GM12878 (cell line): ENCODE results near the gene COL18A1. TPM values are rescaled to one million over a fixed set of nuclear protein-coding genes. Genes with fewer than 3 reads are reported as not detected.
A peak's percentile ranks its signal among the peaks of the same experiment; 100 is the strongest.

Experiments used
- ATF7 ChIP-seq: fragments of 450-650 bp; IDR thresholded peaks from 2 replicates; pipeline ENCODE4 v1.6.1; 2016; ENCODE audit warnings: low read depth, mild to moderate bottlenecking
- CUX1 ChIP-seq: IDR thresholded peaks from 2 replicates; pipeline ENCODE4 v1.6.1; 2012; ENCODE audit warnings: improper control_type of control experiment, low read depth, low read length; ENCODE audit not compliant: insufficient replicate concordance
- E2F8 ChIP-seq: fragments of 450-650 bp; IDR thresholded peaks from 2 replicates; pipeline ENCODE4 v1.6.1; 2018; ENCODE audit warnings: mild to moderate bottlenecking, low read depth, moderate library complexity; ENCODE audit not compliant: partially characterized antibody
- EZH2 ChIP-seq: IDR thresholded peaks from 2 replicates; pipeline ENCODE4 v1.6.1; 2012; ENCODE audit warnings: low read depth, mild to moderate bottlenecking, control low read depth, inconsistent platforms, low read length, borderline replicate concordance; ENCODE audit not compliant: control insufficient read depth
- FOS ChIP-seq: IDR thresholded peaks from 3 replicates; pipeline ENCODE4 v1.6.1; 2011; ENCODE audit warnings: borderline replicate concordance; ENCODE audit not compliant: insufficient read length; ENCODE audit errors: extremely low read depth
- KLF5 ChIP-seq: fragments of 450-650 bp; IDR thresholded peaks from 2 replicates; pipeline ENCODE4 v1.6.1; 2014; ENCODE audit warnings: mild to moderate bottlenecking; ENCODE audit not compliant: partially characterized antibody
- MEF2A ChIP-seq: IDR thresholded peaks from 2 replicates; pipeline ENCODE4 v1.6.1; 2011; ENCODE audit warnings: low read depth, mild to moderate bottlenecking, low read length, moderate library complexity; ENCODE audit not compliant: insufficient read depth
- MEF2B ChIP-seq: fragments of 450-650 bp; IDR thresholded peaks from 2 replicates; pipeline ENCODE4 v1.6.1; 2018; ENCODE audit warnings: mild to moderate bottlenecking, moderate library complexity; ENCODE audit not compliant: partially characterized antibody, poor library complexity, severe bottlenecking
- POU2F2 ChIP-seq: IDR thresholded peaks from 3 replicates; pipeline ENCODE4 v1.6.1; 2011; ENCODE audit warnings: low read depth, mild to moderate bottlenecking, low read length, borderline replicate concordance
- RUNX3 ChIP-seq: IDR thresholded peaks from 2 replicates; pipeline ENCODE4 v1.6.1; 2012; ENCODE audit warnings: low read length, inconsistent platforms
- SMC3 ChIP-seq: IDR thresholded peaks from 2 replicates; pipeline ENCODE4 v1.6.1; 2011; ENCODE audit warnings: low read length, improper control_type of control experiment, borderline replicate concordance
- SPI1 ChIP-seq: IDR thresholded peaks from 2 replicates; pipeline ENCODE4 v1.6.1; 2011; ENCODE audit warnings: low read depth, mild to moderate bottlenecking, low read length, moderate library complexity, borderline replicate concordance; ENCODE audit not compliant: insufficient read depth
- STAT3 ChIP-seq: IDR thresholded peaks from 2 replicates; pipeline ENCODE4 v1.6.1; 2011; ENCODE audit warnings: low read depth, low read length, improper control_type of control experiment
- SUZ12 ChIP-seq: fragments of 200-600 bp; sonication (generic); IDR thresholded peaks from one replicate; pipeline ENCODE4 v1.6.1; 2018; ENCODE audit warnings: antibody characterized with exemption, mild to moderate bottlenecking; ENCODE audit not compliant: unreplicated experiment
- TCF7 ChIP-seq: IDR thresholded peaks from 2 replicates; pipeline ENCODE4 v1.6.1; 2014; ENCODE audit warnings: antibody characterized with exemption, borderline replicate concordance
- USF2 ChIP-seq: IDR thresholded peaks from 2 replicates; pipeline ENCODE4 v1.6.1; 2011; ENCODE audit warnings: low read depth, low read length, improper control_type of control experiment, borderline replicate concordance
- ZNF217 ChIP-seq: fragments of 450-650 bp; IDR thresholded peaks from 2 replicates; pipeline ENCODE4 v1.6.1; 2017; ENCODE audit warnings: antibody characterized with exemption, mild to moderate bottlenecking
- ZZZ3 ChIP-seq: IDR thresholded peaks from 2 replicates; pipeline ENCODE4 v1.6.1; 2011; ENCODE audit warnings: low read depth; ENCODE audit not compliant: control insufficient read depth, insufficient read length
- polyA plus RNA-seq, 11 experiments: library from polyadenylated mRNA; depleted of rRNA in 4 of 11; unstranded in 6 of 11; stranded (reverse) in 5 of 11; fragments of >200 nt; fragmentation: Nextera tagmentation in 4 of 11; fragmentation: Illumina TruSeq in 1 of 11; extraction: Ambion mirVana in 4 of 11; extraction: Trizol in 1 of 11; gene quantifications; 1 replicate in 1 of 11; 2 replicates in 10 of 11; pipeline versions ENCODE4 v1.2.1 to v1.2.3, GENCODE V29; 2011 to 2016; ENCODE audit warnings: inconsistent platforms in 2 of 11, missing spikeins in 2 of 11, low read depth in 1 of 11
- total RNA-seq, 4 experiments: library from RNA; depleted of rRNA in 3 of 4; stranded (reverse); fragments of >200 nt in 3 of 4; fragmentation: Illumina TruSeq in 1 of 4; extraction: Trizol in 1 of 4; gene quantifications; 2 replicates each; pipeline versions ENCODE4 v1.2.1 to v1.2.3, GENCODE V29; 2013 to 2021
- TF ChIP-seq, protein P1 (sequence below): IDR thresholded peaks from 2 replicates; pipeline ENCODE4 v1.6.1; 2012; ENCODE audit warnings: low read length, inconsistent platforms

The COL18A1 gene
- total and polyA plus RNA-seq, 10 of the 15 experiments (the other 5 are each of a cell fraction or from before 2014, with no cell fraction given): under 0.01 to 0.49 (median 0.09) TPM; not detected in 3

GRCh38 chr21:45555557-45556301 is 150.8 kb downstream of the COL18A1 start (continued):
- no peak for TF ChIP-seq SPI1
- TF ChIP-seq SUZ12: no peak
- TF ChIP-seq STAT3: no peak
- no peak for TF ChIP-seq ZZZ3
- peak; percentile 51 for TF ChIP-seq RUNX3
- TF ChIP-seq SMC3: peak; percentile 96
- TF ChIP-seq EZH2: no peak
- no peak for TF ChIP-seq TCF7
- TF ChIP-seq CUX1: no peak
- TF ChIP-seq MEF2A: 0 out of 2 replicates have a peak, but pooled peaks have one; percentile 17
- TF ChIP-seq ATF7: peak; percentile 73
- 0 out of 3 replicates have a peak, but pooled peaks have one; percentile 14 for TF ChIP-seq POU2F2
- no peak for TF ChIP-seq FOS
- TF ChIP-seq E2F8: no peak
- peak; percentile 51 for TF ChIP-seq MEF2B
- no peak for TF ChIP-seq USF2
- TF ChIP-seq KLF5: peak; percentile 29
- no peak for TF ChIP-seq ZNF217
- TF ChIP-seq, protein P1, sequence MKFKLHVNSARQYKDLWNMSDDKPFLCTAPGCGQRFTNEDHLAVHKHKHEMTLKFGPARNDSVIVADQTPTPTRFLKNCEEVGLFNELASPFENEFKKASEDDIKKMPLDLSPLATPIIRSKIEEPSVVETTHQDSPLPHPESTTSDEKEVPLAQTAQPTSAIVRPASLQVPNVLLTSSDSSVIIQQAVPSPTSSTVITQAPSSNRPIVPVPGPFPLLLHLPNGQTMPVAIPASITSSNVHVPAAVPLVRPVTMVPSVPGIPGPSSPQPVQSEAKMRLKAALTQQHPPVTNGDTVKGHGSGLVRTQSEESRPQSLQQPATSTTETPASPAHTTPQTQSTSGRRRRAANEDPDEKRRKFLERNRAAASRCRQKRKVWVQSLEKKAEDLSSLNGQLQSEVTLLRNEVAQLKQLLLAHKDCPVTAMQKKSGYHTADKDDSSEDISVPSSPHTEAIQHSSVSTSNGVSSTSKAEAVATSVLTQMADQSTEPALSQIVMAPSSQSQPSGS: no peak
